GM12872 (cell line): Measurements from ENCODE around the gene GPR158.

Experiments
- CTCF ChIP-seq: IDR thresholded peaks from 3 replicates; pipeline ENCODE4 v1.5.1; 2011; ENCODE audit warnings: low read depth, mild to moderate bottlenecking, low read length, moderate library complexity; ENCODE audit not compliant: insufficient read depth

The GPR158 gene

GRCh38 chr10:25557136-25557535 is 382.3 kb downstream of the GPR158 start:
- no peak for TF ChIP-seq CTCF

GRCh38 chr10:25561758-25562157 is 387.0 kb downstream of the GPR158 start:
- TF ChIP-seq CTCF: no peak

GRCh38 chr10:25562547-25562946 is 387.7 kb downstream of the GPR158 start:
- no peak for TF ChIP-seq CTCF

GRCh38 chr10:25564351-25564750 is 389.6 kb downstream of the GPR158 start:
- no peak for TF ChIP-seq CTCF

- no peak for TF ChIP-seq CTCF
Observed at GRCh38 chr10:25565570-25565969, 390.8 kb downstream of the GPR158 start.

- TF ChIP-seq CTCF: no peak
Observed at GRCh38 chr10:25573316-25573715, 398.5 kb downstream of the GPR158 start.

- TF ChIP-seq CTCF: no peak
Observed at GRCh38 chr10:25575343-25575742, 400.5 kb downstream of the GPR158 start.

GRCh38 chr10:25578061-25578460 is 403.3 kb downstream of the GPR158 start:
- TF ChIP-seq CTCF: no peak
